GM23338 (cell line): ENCODE data around the gene IFIT1B.

ENCODE experiments used
- CREB1 ChIP-seq: fragments of 250-450 bp; sonication (Bioruptor Pico); IDR thresholded peaks from 2 replicates; pipeline ENCODE4 v1.5.0; 2020; ENCODE audit warnings: low read depth, mild to moderate bottlenecking, moderate library complexity
- CTCF ChIP-seq, 2 experiments: fragments of 200-600 bp in 1 of 2; sonication (generic) in 1 of 2; conservative IDR thresholded peaks; 2 replicates each; pipeline versions ENCODE4 v1.5.1 to v1.6.1; 2016 to 2017; ENCODE audit warnings: antibody characterized with exemption in 2 of 2, low read depth in 2 of 2, mild to moderate bottlenecking in 2 of 2, moderate library complexity in 1 of 2
- EZH2 ChIP-seq: fragments of 200-600 bp; sonication (generic); IDR thresholded peaks from one replicate; pipeline ENCODE4 v1.8.0; 2017; ENCODE audit warnings: antibody characterized with exemption, mild to moderate bottlenecking, low read depth; ENCODE audit not compliant: unreplicated experiment
- EZH2phosphoT487 ChIP-seq: fragments of 200-600 bp; sonication (generic); IDR thresholded peaks from one replicate; pipeline ENCODE4 v1.8.1; 2018; ENCODE audit warnings: antibody characterized with exemption; ENCODE audit not compliant: unreplicated experiment
- JUNB ChIP-seq: IDR thresholded peaks from one replicate; pipeline ENCODE4 v1.6.1; 2016; ENCODE audit warnings: antibody characterized with exemption; ENCODE audit not compliant: unreplicated experiment
- NANOG ChIP-seq: IDR thresholded peaks from 2 replicates; pipeline ENCODE4 v1.6.1; 2016; ENCODE audit warnings: antibody characterized with exemption, borderline replicate concordance
- POLR2AphosphoS5 ChIP-seq: IDR thresholded peaks from 2 replicates; pipeline ENCODE4 v1.6.1; 2016; ENCODE audit warnings: antibody characterized with exemption, low read depth
- REST ChIP-seq: IDR thresholded peaks from one replicate; pipeline ENCODE4 v1.6.1; 2018; ENCODE audit warnings: antibody characterized with exemption; ENCODE audit not compliant: unreplicated experiment
- ZNF114 ChIP-seq: fragments of 250-450 bp; sonication (Bioruptor Pico); IDR thresholded peaks from 2 replicates; pipeline ENCODE4 v1.5.0; 2020; ENCODE audit warnings: mild to moderate bottlenecking, moderate library complexity

- no peak for TF ChIP-seq CTCF (conservative IDR thresholded peaks at IDR 0.05; ENCODE audit: low read depth in 2 of 2)
- no peak for TF ChIP-seq POLR2AphosphoS5
- no peak for TF ChIP-seq REST
- no peak for TF ChIP-seq EZH2phosphoT487
- no peak for TF ChIP-seq NANOG
- no peak for TF ChIP-seq CREB1 (CRISPR knock-in tag)
- no peak for TF ChIP-seq ZNF114 (CRISPR knock-in tag)
- TF ChIP-seq EZH2, result no peak
- no peak for TF ChIP-seq JUNB
Measured at GRCh38 chr10:89390476-89391225, 12.8 kb downstream of the IFIT1B start.
